ENCODE measurements around the gene PODNL1. TPM values are rescaled to one million over a fixed set of nuclear protein-coding genes. Genes with fewer than 3 reads are reported as not detected.

Gene PODNL1
- total RNA-seq, 2 donors from 2014 or later: 0.66 TPM; not detected in 1

GRCh38 chr19:13979244-13979615 is 41.0 kb upstream of the PODNL1 start:
- ATAC-seq (no peak), DNase-seq (no peak)
- no peak overlapping the region for H3K27ac ChIP-seq
- H3K27me3 ChIP-seq: no peaks in the 10 kb centered on the region
- no peak for TF ChIP-seq POLR2A (IDR thresholded peaks at IDR 0.05)
- TF ChIP-seq, protein P1, sequence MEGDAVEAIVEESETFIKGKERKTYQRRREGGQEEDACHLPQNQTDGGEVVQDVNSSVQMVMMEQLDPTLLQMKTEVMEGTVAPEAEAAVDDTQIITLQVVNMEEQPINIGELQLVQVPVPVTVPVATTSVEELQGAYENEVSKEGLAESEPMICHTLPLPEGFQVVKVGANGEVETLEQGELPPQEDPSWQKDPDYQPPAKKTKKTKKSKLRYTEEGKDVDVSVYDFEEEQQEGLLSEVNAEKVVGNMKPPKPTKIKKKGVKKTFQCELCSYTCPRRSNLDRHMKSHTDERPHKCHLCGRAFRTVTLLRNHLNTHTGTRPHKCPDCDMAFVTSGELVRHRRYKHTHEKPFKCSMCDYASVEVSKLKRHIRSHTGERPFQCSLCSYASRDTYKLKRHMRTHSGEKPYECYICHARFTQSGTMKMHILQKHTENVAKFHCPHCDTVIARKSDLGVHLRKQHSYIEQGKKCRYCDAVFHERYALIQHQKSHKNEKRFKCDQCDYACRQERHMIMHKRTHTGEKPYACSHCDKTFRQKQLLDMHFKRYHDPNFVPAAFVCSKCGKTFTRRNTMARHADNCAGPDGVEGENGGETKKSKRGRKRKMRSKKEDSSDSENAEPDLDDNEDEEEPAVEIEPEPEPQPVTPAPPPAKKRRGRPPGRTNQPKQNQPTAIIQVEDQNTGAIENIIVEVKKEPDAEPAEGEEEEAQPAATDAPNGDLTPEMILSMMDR (IDR thresholded peaks at IDR 0.05): no peak
- H3K9me3 ChIP-seq: no peaks in the 10 kb centered on the region
- no peaks in the 10 kb centered on the region for H3K36me3 ChIP-seq (replicated peaks in 1 of 2; ENCODE audit: insufficient read depth in 1 of 2, low read depth in 2 of 2)
- 41 to 81% methylated on average over 3 to 12 of the region's 12 CpGs for WGBS, 2 donors
- H3K4me3 ChIP-seq: no peak overlapping the region
- H3K4me1 ChIP-seq: no peaks in the 10 kb centered on the region
- intact Hi-C loops (cut with DNase I): no loop called here

DNA sequence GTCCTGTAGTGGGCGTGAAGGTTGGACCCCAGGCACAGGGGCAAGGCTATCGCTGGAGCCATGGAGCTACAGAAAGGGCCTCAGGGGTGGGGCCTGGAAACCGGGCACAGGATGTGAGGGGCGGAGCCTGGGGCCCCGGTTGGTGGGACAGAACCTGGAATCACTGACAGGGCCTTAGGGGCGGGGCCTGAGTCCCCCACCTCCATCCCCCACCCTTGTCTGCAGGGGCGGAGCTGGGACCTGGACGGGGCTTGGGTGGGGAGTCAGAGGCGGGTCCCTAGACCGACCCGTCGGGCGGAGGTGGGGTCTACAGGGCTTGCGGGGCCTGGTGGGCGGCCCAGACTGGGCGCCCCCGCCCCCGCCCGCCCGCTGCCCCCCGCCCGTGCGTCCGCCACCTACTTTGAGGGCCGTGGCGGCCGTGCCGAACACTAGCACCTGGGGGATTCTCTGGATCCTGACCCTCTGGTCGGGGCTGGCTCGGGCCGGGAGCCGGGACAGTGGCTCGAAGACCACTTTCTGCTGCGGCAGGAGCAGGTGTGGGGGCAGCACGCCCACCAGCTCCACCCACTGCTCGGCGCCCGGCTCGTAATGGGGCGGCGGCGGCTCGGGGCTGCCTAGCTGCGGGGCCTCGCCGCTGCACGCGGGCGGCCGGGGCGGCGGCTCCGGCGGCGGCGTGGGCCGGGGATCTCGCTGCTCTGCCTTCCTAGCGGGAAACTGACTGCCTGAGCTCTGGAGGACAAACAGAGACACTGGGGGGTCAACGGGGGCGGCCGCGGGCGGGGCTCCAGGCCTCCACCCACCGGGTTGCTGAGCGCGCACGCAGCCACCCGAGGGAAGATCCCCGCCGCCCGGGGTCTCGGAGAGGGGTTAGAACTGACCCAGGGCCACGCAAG is 40.4 kb upstream of the PODNL1 start:
- H3K4me3 ChIP-seq: no peak overlapping the region
- H3K4me1 ChIP-seq: no peaks in the 10 kb centered on the region
- peak overlapping the region in 2 of 4 donors; percentile 6 to 31 for H3K27ac ChIP-seq
- no peaks in the 10 kb centered on the region for H3K36me3 ChIP-seq (replicated peaks in 1 of 2; ENCODE audit: insufficient read depth in 1 of 2, low read depth in 2 of 2)
- H3K27me3 ChIP-seq: no peaks in the 10 kb centered on the region
- intact Hi-C loops (cut with DNase I): no loop called here
- no peaks in the 10 kb centered on the region for H3K9me3 ChIP-seq
- ATAC-seq (peak; percentile 40), DNase-seq (peak; percentile 39 to 76 (median 62))
- TF ChIP-seq, protein P1 (IDR thresholded peaks at IDR 0.05): no peak
- no peak for TF ChIP-seq POLR2A (IDR thresholded peaks at IDR 0.05)
- 58 to 76% methylated on average over 21 to 59 of the region's 74 CpGs for WGBS, 2 donors

- no peak overlapping the region for H3K4me3 ChIP-seq
- TF ChIP-seq, protein P1 (IDR thresholded peaks at IDR 0.05): no peak
- no peak for TF ChIP-seq POLR2A (IDR thresholded peaks at IDR 0.05)
- no peaks in the 10 kb centered on the region for H3K27me3 ChIP-seq
- WGBS, 2 donors: 90 to 91% methylated on average over 7 to 11 of the region's 12 CpGs
- H3K36me3 ChIP-seq (replicated peaks in 1 of 2; ENCODE audit: insufficient read depth in 1 of 2, low read depth in 2 of 2): peaks cover 0 to 2% of the 10 kb centered on the region in 2 donors
- no peaks in the 10 kb centered on the region for H3K4me1 ChIP-seq
- H3K9me3 ChIP-seq: no peaks in the 10 kb centered on the region
- H3K27ac ChIP-seq: peak overlapping the region in 2 of 4 donors; percentile 6 to 31
- DNase-seq: no peak
- intact Hi-C loops (cut with DNase I): no loop called here
- no peak for ATAC-seq
These were observed 39.6 kb upstream of the PODNL1 start for GRCh38 chr19:13977803-13978202.

- intact Hi-C loops (cut with DNase I): no loop called here
- 91% methylated on average over 12 of the region's 12 CpGs for WGBS, 2 donors
- Histone ChIP-seq H3K9me3 (no peaks in the 10 kb centered on the region), H3K36me3 (replicated peaks in 1 of 2; ENCODE audit: insufficient read depth in 1 of 2, low read depth in 2 of 2) (peaks cover 0 to 4% of the 10 kb centered on the region in 2 donors), H3K4me3 (no peak overlapping the region), H3K4me1 (no peaks in the 10 kb centered on the region), H3K27me3 (no peaks in the 10 kb centered on the region), H3K27ac (no peak overlapping the region)
- ATAC-seq (no peak), DNase-seq (no peak)
- TF ChIP-seq, protein P1 (IDR thresholded peaks at IDR 0.05): no peak
- no peak for TF ChIP-seq POLR2A (IDR thresholded peaks at IDR 0.05)
These were observed 38.2 kb upstream of the PODNL1 start for GRCh38 chr19:13976446-13976845.
